Measurements from ENCODE around the gene CDKAL1.

CDKAL1 gene

GRCh38 chr6:20927130-20927860 lies 393.0 kb downstream of the CDKAL1 start:
- DNase-seq (ENCODE audit: low read depth): no peak

GRCh38 chr6:20929283-20929682 lies 395.0 kb downstream of the CDKAL1 start:
- no peak for DNase-seq (ENCODE audit: low read depth)

GRCh38 chr6:20931093-20931492 lies 396.8 kb downstream of the CDKAL1 start:
- DNase-seq (ENCODE audit: low read depth): no peak

- no peak for DNase-seq (ENCODE audit: low read depth)
Observed at GRCh38 chr6:20931772-20932171, 397.5 kb downstream of the CDKAL1 start.

GRCh38 chr6:20932284-20932683 lies 398.0 kb downstream of the CDKAL1 start:
- DNase-seq (ENCODE audit: low read depth): no peak

- no peak for DNase-seq (ENCODE audit: low read depth)
Observed at GRCh38 chr6:20933057-20933788, 399.0 kb downstream of the CDKAL1 start.

- DNase-seq (ENCODE audit: low read depth): no peak
Observed at GRCh38 chr6:20936949-20937348, 402.7 kb downstream of the CDKAL1 start.

GRCh38 chr6:20939161-20939775 lies 405.0 kb downstream of the CDKAL1 start:
- DNase-seq (ENCODE audit: low read depth): no peak

- no peak for DNase-seq (ENCODE audit: low read depth)
Observed at GRCh38 chr6:20943040-20943627, 408.9 kb downstream of the CDKAL1 start.

GRCh38 chr6:20943922-20944321 lies 409.7 kb downstream of the CDKAL1 start:
- no peak for DNase-seq (ENCODE audit: low read depth)

- peak; percentile 17 for DNase-seq (ENCODE audit: low read depth)
Observed at GRCh38 chr6:20946022-20946421, 411.8 kb downstream of the CDKAL1 start.

GRCh38 chr6:20946890-20947289 lies 412.6 kb downstream of the CDKAL1 start:
- no peak for DNase-seq (ENCODE audit: low read depth)

- DNase-seq (ENCODE audit: low read depth): no peak
Observed at GRCh38 chr6:20947977-20948376, 413.7 kb downstream of the CDKAL1 start.

- no peak for DNase-seq (ENCODE audit: low read depth)
Observed at GRCh38 chr6:20948556-20948955, 414.3 kb downstream of the CDKAL1 start.

GRCh38 chr6:20949138-20949537 lies 414.9 kb downstream of the CDKAL1 start:
- no peak for DNase-seq (ENCODE audit: low read depth)

- peak; percentile 57 for DNase-seq (ENCODE audit: low read depth)
Observed at GRCh38 chr6:20952699-20953474, 418.6 kb downstream of the CDKAL1 start.

GRCh38 chr6:20954315-20954714 lies 420.1 kb downstream of the CDKAL1 start:
- no peak for DNase-seq (ENCODE audit: low read depth)

- no peak for DNase-seq (ENCODE audit: low read depth)
Observed at GRCh38 chr6:20955131-20955530, 420.9 kb downstream of the CDKAL1 start.

GRCh38 chr6:20955751-20956150 lies 421.5 kb downstream of the CDKAL1 start:
- DNase-seq (ENCODE audit: low read depth): no peak

- no peak for DNase-seq (ENCODE audit: low read depth)
Observed at GRCh38 chr6:20960067-20960466, 425.8 kb downstream of the CDKAL1 start.

GRCh38 chr6:20965276-20965675 lies 431.0 kb downstream of the CDKAL1 start:
- DNase-seq (ENCODE audit: low read depth): no peak

- no peak for DNase-seq (ENCODE audit: low read depth)
Observed at GRCh38 chr6:20965915-20966314, 431.7 kb downstream of the CDKAL1 start.
